Measurements from ENCODE around the gene AHDC1.

AHDC1 gene

GRCh38 chr1:27572679-27573426, 31.1 kb downstream of the AHDC1 start:
- no peak for DNase-seq (ENCODE audit: extremely low read depth, low read depth)
- TF ChIP-seq CTCF (IDR thresholded peaks at IDR 0.05; ENCODE audit: low read depth, low read length): no peak

- DNase-seq (ENCODE audit: extremely low read depth, low read depth): no peak
- no peak for TF ChIP-seq CTCF (IDR thresholded peaks at IDR 0.05; ENCODE audit: low read depth, low read length)
Observed at GRCh38 chr1:27572019-27572678, 31.8 kb downstream of the AHDC1 start.

GRCh38 chr1:27571439-27572018, 32.4 kb downstream of the AHDC1 start:
- no peak for TF ChIP-seq CTCF (IDR thresholded peaks at IDR 0.05; ENCODE audit: low read depth, low read length)
- DNase-seq (ENCODE audit: extremely low read depth, low read depth): no peak

- no peak for TF ChIP-seq CTCF (IDR thresholded peaks at IDR 0.05; ENCODE audit: low read depth, low read length)
- DNase-seq (ENCODE audit: extremely low read depth, low read depth): no peak
Observed at GRCh38 chr1:27570784-27571183, 33.2 kb downstream of the AHDC1 start.

- no peak for TF ChIP-seq CTCF (IDR thresholded peaks at IDR 0.05; ENCODE audit: low read depth, low read length)
- no peak for DNase-seq (ENCODE audit: extremely low read depth, low read depth)
Observed at GRCh38 chr1:27570356-27570755, 33.6 kb downstream of the AHDC1 start.

GRCh38 chr1:27569506-27570291, 34.2 kb downstream of the AHDC1 start:
- DNase-seq (ENCODE audit: extremely low read depth, low read depth): no peak
- TF ChIP-seq CTCF (IDR thresholded peaks at IDR 0.05; ENCODE audit: low read depth, low read length): no peak

All from AG09319 (cell line).